ENCODE measurements around the gene EXOC2. TPM values are rescaled to one million over a fixed set of nuclear protein-coding genes. Genes with fewer than 3 reads are reported as not detected.

Gene EXOC2
- total and polyA plus RNA-seq, 2 donors (not counting 1 experiment from before 2014, with no cell fraction given) = 12.2 to 45.0 TPM

- Histone ChIP-seq H2AFZ (ENCODE audit: insufficient read depth, low read depth, low read length, poor library complexity, severe bottlenecking) (peak overlapping the region; percentile 100), H3K4me3 (ENCODE audit: control extremely low read depth in 1 of 5, extremely low read depth in 1 of 5, insufficient read depth in 1 of 5, low read depth in 2 of 5, low read length in 4 of 5) (peak overlapping the region in 4 of 5 experiments; percentile 65 to 91 (median 88)), H3K79me2 (ENCODE audit: control insufficient read depth, insufficient read depth, low read length) (peaks cover 49% of the 10 kb centered on the region), H3K9me3 (ENCODE audit: control extremely low read depth in 1 of 3, control insufficient read depth in 2 of 3, insufficient read depth in 1 of 3, low read length in 2 of 3) (no peaks in the 10 kb centered on the region), H3K4me1 (ENCODE audit: control insufficient read depth in 2 of 2, insufficient read depth in 2 of 2, low read length in 2 of 2) (peaks cover 16 to 17% of the 10 kb centered on the region in 2 donors), H3K36me3 (replicated peaks in 1 of 2; ENCODE audit: control extremely low read depth in 1 of 2, control insufficient read depth in 1 of 2, extremely low read depth in 1 of 2, insufficient read depth in 2 of 2, low read length in 1 of 2) (peaks cover 0 to under 1% of the 10 kb centered on the region in 2 experiments), H3K27ac (ENCODE audit: low read length in 2 of 2) (no peak overlapping the region), H4K20me1 (ENCODE audit: control insufficient read depth, insufficient read depth, low read length, poor library complexity, severe bottlenecking) (peaks cover 23% of the 10 kb centered on the region), H3K27me3 (replicated peaks in 1 of 4; ENCODE audit: control extremely low read depth in 1 of 4, control insufficient read depth in 3 of 4, insufficient read depth in 4 of 4, low read length in 3 of 4) (no peaks in the 10 kb centered on the region), H3K4me2 (replicated peaks; ENCODE audit: low read depth, low read length, poor library complexity, severe bottlenecking) (peak overlapping the region; percentile 98), H3K9ac (ENCODE audit: low read length) (peak overlapping the region; percentile 94)
- Mint-ChIP-seq H3K27ac (no peak overlapping the region), H3K9me3 (ENCODE audit: insufficient read depth) (no peaks in the 10 kb centered on the region), H3K4me1 (peaks cover 35% of the 10 kb centered on the region), H3K27me3 (no peaks in the 10 kb centered on the region), H3K4me3 (peak overlapping the region; percentile 98)
- intact Hi-C loops (cut with micrococcal nuclease) = loop anchor here (1.0 kb wide), 2 partner anchors 18 to 205 kb away; no protein-coding TSS in a partner anchor
- 97% methylated on average over 5 of the region's 12 CpGs for WGBS (ENCODE audit: insufficient coverage)
- ChIA-PET POLR2A (interaction anchor here (1.6 kb wide), 1 partner anchor 18 kb away, joined by 7 read pairs; no protein-coding TSS in a partner anchor), CTCF (interaction anchor here (1.0 to 1.7 kb wide), 3 partner anchors 18 to 35 kb away, joined by 3 to 5 read pairs (median 3); no protein-coding TSS in a partner anchor)
- ATAC-seq (ENCODE audit: low read depth) = no peak
- TF ChIP-seq EZH2 (IDR thresholded peaks at IDR 0.05; ENCODE audit: borderline replicate concordance, insufficient read depth, low read depth, low read length, poor library complexity, severe bottlenecking) (no peak), CTCF (IDR thresholded peaks at IDR 0.05) (no peak)
- no peak for DNase-seq
Measured at GRCh38 chr6:693723-694009, 727 bp upstream of the EXOC2 start.

DNA sequence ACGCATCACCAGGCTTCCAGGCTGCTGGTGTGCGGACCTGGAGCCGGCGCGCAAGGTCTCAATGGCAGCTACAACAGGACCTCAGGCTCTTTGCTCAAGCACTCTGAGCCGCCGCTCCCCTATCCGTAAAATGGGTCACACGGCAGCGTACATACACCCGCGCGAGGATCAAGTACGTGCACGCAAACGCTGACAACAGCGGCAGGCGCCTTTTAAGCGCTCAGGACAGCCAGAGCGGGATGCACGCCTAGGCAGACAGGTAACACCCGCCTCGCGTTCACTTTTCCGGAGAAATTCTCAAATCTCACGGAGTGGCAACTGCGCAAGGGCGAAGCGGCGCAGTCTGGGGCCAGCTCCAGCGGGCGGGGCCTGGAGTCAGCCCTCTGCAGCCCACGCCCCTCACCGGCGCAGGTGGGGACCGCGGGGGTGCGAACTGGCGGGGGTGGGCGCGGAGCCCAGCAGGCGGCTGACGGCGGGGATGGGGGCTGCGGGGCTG lies 535 bp downstream of the EXOC2 start:
- peak overlapping the region; percentile 98 for H3K4me2 ChIP-seq (replicated peaks; ENCODE audit: low read depth, low read length, poor library complexity, severe bottlenecking)
- Mint-ChIP-seq H3K4me3 (peak overlapping the region; percentile 99), H3K9me3 (ENCODE audit: insufficient read depth) (no peaks in the 10 kb centered on the region), H3K4me1 (peaks cover 35% of the 10 kb centered on the region), H3K27ac (peak overlapping the region; percentile 95), H3K27me3 (no peaks in the 10 kb centered on the region)
- CTCF ChIA-PET = interaction anchor here (1.2 to 1.7 kb wide), 3 partner anchors 18 to 36 kb away, joined by 3 to 5 read pairs (median 3); no protein-coding TSS in a partner anchor
- ATAC-seq (ENCODE audit: low read depth) (peak; percentile 85), DNase-seq (peak; percentile 75)
- H3K4me1 ChIP-seq (ENCODE audit: control insufficient read depth in 2 of 2, insufficient read depth in 2 of 2, low read length in 2 of 2) = peaks cover 16 to 17% of the 10 kb centered on the region in 2 donors
- H3K9ac ChIP-seq (ENCODE audit: low read length) = peak overlapping the region; percentile 94
- peak overlapping the region; percentile 100 for H2AFZ ChIP-seq (ENCODE audit: insufficient read depth, low read depth, low read length, poor library complexity, severe bottlenecking)
- intact Hi-C loops (cut with micrococcal nuclease) = no loop called here
- H3K27ac ChIP-seq (ENCODE audit: low read length in 2 of 2) = peak overlapping the region; percentile 62 to 93
- peaks cover 62% of the 10 kb centered on the region for H3K79me2 ChIP-seq (ENCODE audit: control insufficient read depth, insufficient read depth, low read length)
- peaks cover 0 to 13% of the 10 kb centered on the region in 2 experiments for H3K36me3 ChIP-seq (replicated peaks in 1 of 2; ENCODE audit: control extremely low read depth in 1 of 2, control insufficient read depth in 1 of 2, extremely low read depth in 1 of 2, insufficient read depth in 2 of 2, low read length in 1 of 2)
- no peak for TF ChIP-seq CTCF (IDR thresholded peaks at IDR 0.05)
- TF ChIP-seq EZH2 (IDR thresholded peaks at IDR 0.05; ENCODE audit: borderline replicate concordance, insufficient read depth, low read depth, low read length, poor library complexity, severe bottlenecking) = no peak
- H3K9me3 ChIP-seq (ENCODE audit: control extremely low read depth in 1 of 3, control insufficient read depth in 2 of 3, insufficient read depth in 1 of 3, low read length in 2 of 3) = no peaks in the 10 kb centered on the region
- H3K27me3 ChIP-seq (replicated peaks in 1 of 4; ENCODE audit: control extremely low read depth in 1 of 4, control insufficient read depth in 3 of 4, insufficient read depth in 4 of 4, low read length in 3 of 4) = no peaks in the 10 kb centered on the region
- peaks cover 32% of the 10 kb centered on the region for H4K20me1 ChIP-seq (ENCODE audit: control insufficient read depth, insufficient read depth, low read length, poor library complexity, severe bottlenecking)
- H3K4me3 ChIP-seq (ENCODE audit: control extremely low read depth in 1 of 5, extremely low read depth in 1 of 5, insufficient read depth in 1 of 5, low read depth in 2 of 5, low read length in 4 of 5) = peak overlapping the region; percentile 45 to 91 (median 86)
- POLR2A ChIA-PET = interaction anchor here (0.6 to 1.6 kb wide), 2 partner anchors 19 to 31 kb away, joined by 4 to 7 read pairs; no protein-coding TSS in a partner anchor
- WGBS (ENCODE audit: insufficient coverage) = 1% methylated on average over 45 of the region's 45 CpGs

Measured in B cell (primary cell).